K562 (cell line): ENCODE measurements around the gene IGF1R.

Experiments
- BRF1 ChIP-seq: IDR thresholded peaks from 3 replicates; pipeline ENCODE4 v1.6.1; 2011; ENCODE audit warnings: borderline replicate concordance, mild to moderate bottlenecking; ENCODE audit not compliant: insufficient read length; ENCODE audit errors: extremely low read depth
- CTCF ChIP-seq, 3 experiments: IDR thresholded peaks in 2 of 3; conservative IDR thresholded peaks in 1 of 3; 2 replicates each; pipeline ENCODE4 v1.5.1; 2011 to 2012; ENCODE audit warnings: low read length in 3 of 3, mild to moderate bottlenecking in 3 of 3, control low read depth in 2 of 3, improper control_type of control experiment in 1 of 3, inconsistent platforms in 1 of 3, low read depth in 1 of 3, mixed read lengths in 1 of 3, moderate library complexity in 1 of 3; ENCODE audit not compliant: insufficient read depth in 2 of 3
- EZH2 ChIP-seq: IDR thresholded peaks from 2 replicates; pipeline ENCODE4 v1.6.1; 2012; ENCODE audit warnings: low read depth, mild to moderate bottlenecking, inconsistent platforms, low read length, borderline replicate concordance
- GABPA ChIP-seq: fragments of 200-800 bp; sonication (Bioruptor generic); conservative IDR thresholded peaks from 2 replicates; pipeline ENCODE4 v1.6.1; 2016; ENCODE audit warnings: low read depth, missing genetic modification characterization, missing compliant biosample characterization
- NBN ChIP-seq: fragments of 450-650 bp; IDR thresholded peaks from 2 replicates; pipeline ENCODE4 v1.6.1; 2016; ENCODE audit warnings: low read depth, mild to moderate bottlenecking
- POLR2A ChIP-seq: fragments of 450-650 bp; conservative IDR thresholded peaks from 2 replicates; pipeline ENCODE4 v1.6.1; 2016
- POLR2AphosphoS5 ChIP-seq: IDR thresholded peaks from 2 replicates; pipeline ENCODE4 v1.6.1; 2011; ENCODE audit warnings: mild to moderate bottlenecking, low read depth, low read length, moderate library complexity; ENCODE audit not compliant: control insufficient read depth, insufficient read depth
- ZC3H11A ChIP-seq: IDR thresholded peaks from 2 replicates; pipeline ENCODE4 v1.6.1; 2012; ENCODE audit warnings: low read depth, low read length, improper control_type of control experiment
- ZNF586 ChIP-seq: fragments of 450-650 bp; formaldehyde crosslinking; conservative IDR thresholded peaks from 2 replicates; pipeline ENCODE4 v1.4.0; 2020; ENCODE audit warnings: mild to moderate bottlenecking, moderate library complexity

GRCh38 chr15:98854496-98854895 lies 206.2 kb downstream of the IGF1R start:
- TF ChIP-seq NBN (no peak), BRF1 (no peak), EZH2 (no peak), POLR2AphosphoS5 (no peak), CTCF (IDR thresholded peaks at IDR 0.05 in 2 of 3, conservative IDR thresholded peaks at IDR 0.05 in 1 of 3; ENCODE audit: insufficient read depth in 2 of 3, low read depth in 1 of 3, low read length in 3 of 3) (no peak), ZNF586 (CRISPR knock-in tag) (no peak), ZC3H11A (no peak), POLR2A (no peak), GABPA (tag) (no peak)
